NCI-H748 treated with DMSO at 0.1 percent for 48 hours (cell line): ENCODE measurements around the gene FOXP1.

ENCODE experiments used
- DNase-seq: peaks from one replicate; lab custom pipeline; 2025; lab: John Stamatoyannopoulos, UW

The FOXP1 gene

GRCh38 chr3:70970952-70971351, 612.6 kb downstream of the FOXP1 start:
- DNase-seq = no peak

GRCh38 chr3:70970171-70970570, 613.4 kb downstream of the FOXP1 start:
- DNase-seq = no peak

- DNase-seq = no peak
These were observed 619.9 kb downstream of the FOXP1 start for GRCh38 chr3:70963431-70964275.

- DNase-seq = no peak
These were observed 623.8 kb downstream of the FOXP1 start for GRCh38 chr3:70959506-70960291.

GRCh38 chr3:70952033-70952747, 631.3 kb downstream of the FOXP1 start:
- no peak for DNase-seq

GRCh38 chr3:70951316-70951715, 632.2 kb downstream of the FOXP1 start:
- DNase-seq = no peak

GRCh38 chr3:70947579-70947978, 635.9 kb downstream of the FOXP1 start:
- DNase-seq = no peak

- DNase-seq = no peak
These were observed 639.6 kb downstream of the FOXP1 start for GRCh38 chr3:70943886-70944285.

GRCh38 chr3:70933105-70933810, 650.3 kb downstream of the FOXP1 start:
- no peak for DNase-seq

GRCh38 chr3:70930066-70930465, 653.5 kb downstream of the FOXP1 start:
- no peak for DNase-seq

GRCh38 chr3:70927239-70927638, 656.3 kb downstream of the FOXP1 start:
- DNase-seq = no peak

GRCh38 chr3:70926835-70927234, 656.7 kb downstream of the FOXP1 start:
- DNase-seq = no peak

GRCh38 chr3:70919661-70920060, 663.9 kb downstream of the FOXP1 start:
- no peak for DNase-seq

GRCh38 chr3:70919091-70919490, 664.4 kb downstream of the FOXP1 start:
- no peak for DNase-seq

GRCh38 chr3:70916375-70917055, 667.0 kb downstream of the FOXP1 start:
- no peak for DNase-seq

GRCh38 chr3:70914862-70915261, 668.7 kb downstream of the FOXP1 start:
- no peak for DNase-seq

GRCh38 chr3:70911719-70912118, 671.8 kb downstream of the FOXP1 start:
- DNase-seq = no peak

GRCh38 chr3:70905491-70905890, 678.0 kb downstream of the FOXP1 start:
- no peak for DNase-seq
